Measurements from ENCODE around the gene GPSM1. TPM values are rescaled to one million over a fixed set of nuclear protein-coding genes. Genes with fewer than 3 reads are reported as not detected.
A peak's percentile ranks its signal among the peaks of the same experiment; 100 is the strongest.

GPSM1 gene
- total and polyA plus RNA-seq, 9 of the 15 experiments (the other 6 are each of a cell fraction or from before 2014, with no cell fraction given): 0.04 to 14.2 (median 3.1) TPM

GRCh38 chr9:136400038-136400834 is 72.9 kb downstream of the GPSM1 start, which contains the start of gene SNAPC4 (continued):
- TF ChIP-seq, protein P1, sequence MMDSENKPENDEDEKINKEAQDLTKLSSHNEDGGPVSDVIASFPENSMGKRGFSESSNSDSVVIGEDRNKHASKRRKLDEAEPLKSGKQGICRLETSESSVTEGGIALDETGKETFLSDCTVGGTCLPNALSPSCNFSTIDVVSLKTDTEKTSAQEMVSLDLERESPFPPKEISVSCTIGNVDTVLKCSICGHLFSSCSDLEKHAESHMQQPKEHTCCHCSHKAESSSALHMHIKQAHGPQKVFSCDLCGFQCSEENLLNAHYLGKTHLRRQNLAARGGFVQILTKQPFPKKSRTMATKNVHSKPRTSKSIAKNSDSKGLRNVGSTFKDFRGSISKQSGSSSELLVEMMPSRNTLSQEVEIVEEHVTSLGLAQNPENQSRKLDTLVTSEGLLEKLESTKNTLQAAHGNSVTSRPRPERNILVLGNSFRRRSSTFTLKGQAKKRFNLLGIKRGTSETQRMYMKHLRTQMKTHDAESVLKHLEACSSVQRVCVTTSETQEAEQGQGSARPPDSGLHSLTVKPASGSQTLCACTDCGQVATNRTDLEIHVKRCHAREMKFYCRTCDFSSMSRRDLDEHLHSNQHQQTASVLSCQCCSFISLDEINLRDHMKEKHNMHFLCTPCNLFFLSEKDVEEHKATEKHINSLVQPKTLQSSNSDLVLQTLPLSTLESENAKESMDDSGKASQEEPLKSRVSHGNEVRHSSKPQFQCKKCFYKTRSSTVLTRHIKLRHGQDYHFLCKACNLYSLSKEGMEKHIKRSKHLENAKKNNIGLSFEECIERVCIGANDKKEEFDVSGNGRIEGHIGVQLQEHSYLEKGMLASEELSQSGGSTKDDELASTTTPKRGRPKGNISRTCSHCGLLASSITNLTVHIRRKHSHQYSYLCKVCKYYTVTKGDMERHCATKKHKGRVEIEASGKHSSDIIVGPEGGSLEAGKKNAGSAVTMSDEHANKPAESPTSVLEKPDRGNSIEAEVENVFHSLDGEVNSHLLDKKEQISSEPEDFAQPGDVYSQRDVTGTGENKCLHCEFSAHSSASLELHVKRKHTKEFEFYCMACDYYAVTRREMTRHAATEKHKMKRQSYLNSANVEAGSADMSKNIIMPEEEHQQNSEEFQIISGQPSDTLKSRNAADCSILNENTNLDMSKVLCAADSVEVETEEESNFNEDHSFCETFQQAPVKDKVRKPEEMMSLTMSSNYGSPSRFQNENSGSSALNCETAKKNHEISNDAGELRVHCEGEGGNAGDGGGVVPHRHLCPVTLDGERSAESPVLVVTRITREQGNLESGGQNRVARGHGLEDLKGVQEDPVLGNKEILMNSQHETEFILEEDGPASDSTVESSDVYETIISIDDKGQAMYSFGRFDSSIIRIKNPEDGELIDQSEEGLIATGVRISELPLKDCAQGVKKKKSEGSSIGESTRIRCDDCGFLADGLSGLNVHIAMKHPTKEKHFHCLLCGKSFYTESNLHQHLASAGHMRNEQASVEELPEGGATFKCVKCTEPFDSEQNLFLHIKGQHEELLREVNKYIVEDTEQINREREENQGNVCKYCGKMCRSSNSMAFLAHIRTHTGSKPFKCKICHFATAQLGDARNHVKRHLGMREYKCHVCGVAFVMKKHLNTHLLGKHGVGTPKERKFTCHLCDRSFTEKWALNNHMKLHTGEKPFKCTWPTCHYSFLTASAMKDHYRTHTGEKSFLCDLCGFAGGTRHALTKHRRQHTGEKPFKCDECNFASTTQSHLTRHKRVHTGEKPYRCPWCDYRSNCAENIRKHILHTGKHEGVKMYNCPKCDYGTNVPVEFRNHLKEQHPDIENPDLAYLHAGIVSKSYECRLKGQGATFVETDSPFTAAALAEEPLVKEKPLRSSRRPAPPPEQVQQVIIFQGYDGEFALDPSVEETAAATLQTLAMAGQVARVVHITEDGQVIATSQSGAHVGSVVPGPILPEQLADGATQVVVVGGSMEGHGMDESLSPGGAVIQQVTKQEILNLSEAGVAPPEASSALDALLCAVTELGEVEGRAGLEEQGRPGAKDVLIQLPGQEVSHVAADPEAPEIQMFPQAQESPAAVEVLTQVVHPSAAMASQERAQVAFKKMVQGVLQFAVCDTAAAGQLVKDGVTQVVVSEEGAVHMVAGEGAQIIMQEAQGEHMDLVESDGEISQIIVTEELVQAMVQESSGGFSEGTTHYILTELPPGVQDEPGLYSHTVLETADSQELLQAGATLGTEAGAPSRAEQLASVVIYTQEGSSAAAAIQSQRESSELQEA (IDR thresholded peaks at IDR 0.05; ENCODE audit: low read depth): no peak
- TF ChIP-seq PRMT5 (CRISPR knock-in tag; IDR thresholded peaks at IDR 0.05) (no peak), TSHZ1 (CRISPR knock-in tag; IDR thresholded peaks at IDR 0.05) (no peak), CBFB (CRISPR knock-in tag; IDR thresholded peaks at IDR 0.05) (no peak), ZNF408 (CRISPR knock-in tag; IDR thresholded peaks at IDR 0.05; ENCODE audit: low read depth) (no peak), MCM7 (IDR thresholded peaks at IDR 0.05) (no peak), ZNF780A (CRISPR knock-in tag; IDR thresholded peaks at IDR 0.05) (no peak), ZSCAN32 (CRISPR knock-in tag; IDR thresholded peaks at IDR 0.05) (no peak), ZNF592 (IDR thresholded peaks at IDR 0.05) (peak; percentile 82), RBBP5 (IDR thresholded peaks at IDR 0.05; ENCODE audit: borderline replicate concordance, insufficient read depth, low read length, poor library complexity, severe bottlenecking) (peak; percentile 93), PPARD (CRISPR knock-in tag; IDR thresholded peaks at IDR 0.05) (no peak)

All from K562 (cell line).